RKO (cell line): ENCODE data around the gene AP4S1.
"Not testable (repeated sequence)": the region's sequence is repeated elsewhere in the genome, so short reads cannot be mapped to it uniquely, and the experiment has no call there.

Experiments
- DNase-seq: peaks from one replicate; pipeline ENCODE4 v3.0.0-alpha.2; 2016; ENCODE audit warnings: low spot score

AP4S1 gene

GRCh38 chr14:31043379-31043778, 17.9 kb downstream of the AP4S1 start:
- no peak for DNase-seq

- no peak for DNase-seq
These were observed 20.1 kb downstream of the AP4S1 start for GRCh38 chr14:31045501-31046080.

- DNase-seq = no peak
These were observed 22.1 kb downstream of the AP4S1 start for GRCh38 chr14:31047503-31047902.

- DNase-seq = no peak
These were observed 25.6 kb downstream of the AP4S1 start for GRCh38 chr14:31051023-31051422.

GRCh38 chr14:31051511-31051910, 26.1 kb downstream of the AP4S1 start:
- no peak for DNase-seq

- not testable (repeated sequence) for DNase-seq
These were observed 27.6 kb downstream of the AP4S1 start for GRCh38 chr14:31052905-31053586.

- no peak for DNase-seq
These were observed 31.6 kb downstream of the AP4S1 start for GRCh38 chr14:31057035-31057434.

DNA sequence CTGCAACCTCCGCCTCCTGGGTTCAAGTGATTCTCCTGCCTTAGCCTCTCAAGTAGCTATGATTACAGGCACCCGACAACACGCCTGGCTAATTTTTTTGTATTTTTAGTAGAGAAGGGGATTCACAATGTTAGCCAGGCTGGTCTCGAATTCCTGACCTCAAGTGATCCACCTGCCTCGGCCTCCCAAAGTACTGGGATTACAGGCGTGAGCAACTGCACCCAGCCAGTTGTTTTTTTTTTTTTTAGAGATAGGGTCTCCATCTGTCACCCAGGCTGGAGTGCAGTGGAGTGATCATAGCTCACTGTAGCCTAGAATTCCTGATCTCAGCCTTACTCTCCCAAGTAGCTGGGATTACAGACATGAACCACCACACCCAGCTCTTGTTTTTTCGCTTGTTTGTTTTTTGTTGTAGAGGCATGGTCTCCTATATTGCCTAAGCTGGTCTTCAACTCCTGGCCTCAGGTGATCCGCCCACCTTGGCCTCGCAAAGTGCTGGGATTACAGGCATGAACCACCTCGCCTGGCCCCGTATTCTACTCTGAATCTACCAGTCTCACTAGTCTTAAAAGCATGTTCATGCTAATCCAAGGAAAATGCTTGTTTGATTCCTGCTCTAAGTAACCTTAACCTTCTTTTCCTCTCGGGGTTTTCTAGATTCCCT, 32.4 kb downstream of the AP4S1 start:
- no peak for DNase-seq

GRCh38 chr14:31059152-31059924, 33.9 kb downstream of the AP4S1 start:
- no peak for DNase-seq

DNA sequence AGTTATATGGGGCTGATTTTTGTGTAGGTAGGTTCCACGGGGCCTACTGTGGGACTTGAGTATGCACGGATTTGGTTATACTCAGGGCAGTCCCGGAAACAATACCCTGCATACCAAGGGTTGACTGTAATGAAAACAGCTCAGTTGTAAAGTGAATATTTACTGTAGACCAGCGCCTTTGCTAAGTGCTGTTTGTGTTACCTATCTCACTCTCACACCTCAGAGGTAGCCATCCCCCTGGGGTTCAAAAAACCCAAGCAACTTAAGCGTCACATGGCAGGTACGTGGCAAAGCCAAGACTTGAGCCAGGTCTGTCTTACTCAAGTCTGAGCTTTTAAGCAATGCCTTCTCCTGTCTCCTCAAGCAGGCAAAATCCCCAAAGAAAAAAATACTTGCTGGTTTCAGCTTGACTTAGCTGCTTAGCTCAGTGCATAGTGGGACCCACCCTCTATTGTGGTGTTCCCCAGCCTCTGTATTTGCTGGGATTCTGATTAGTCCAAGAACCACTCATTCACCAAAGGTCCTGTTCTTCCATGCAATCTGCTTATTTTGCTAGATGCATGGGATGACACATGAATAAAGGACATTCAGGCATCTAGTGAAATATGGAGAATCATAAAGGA, 34.9 kb downstream of the AP4S1 start:
- no peak for DNase-seq

DNA sequence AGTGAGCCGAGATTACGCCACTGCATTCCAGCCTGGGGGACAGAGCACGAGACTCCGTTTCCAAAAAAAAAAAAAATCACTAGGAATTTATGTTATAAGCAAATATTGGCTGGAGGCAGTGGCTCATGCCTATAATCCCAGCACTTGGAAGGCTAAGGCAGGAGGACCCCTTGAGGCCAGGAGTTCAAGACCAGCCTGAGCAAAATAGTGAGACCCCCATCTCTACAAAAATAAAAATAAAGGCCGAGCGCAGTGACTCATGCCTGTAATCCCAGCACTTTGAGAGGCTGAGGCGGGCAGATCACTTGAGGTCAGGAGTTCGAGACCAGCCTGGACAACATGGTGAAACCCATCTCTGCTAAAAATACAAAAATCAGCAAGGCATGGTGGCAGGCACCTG, 37.5 kb downstream of the AP4S1 start:
- not testable (repeated sequence) for DNase-seq

GRCh38 chr14:31068235-31068634, 42.8 kb downstream of the AP4S1 start:
- no peak for DNase-seq

DNA sequence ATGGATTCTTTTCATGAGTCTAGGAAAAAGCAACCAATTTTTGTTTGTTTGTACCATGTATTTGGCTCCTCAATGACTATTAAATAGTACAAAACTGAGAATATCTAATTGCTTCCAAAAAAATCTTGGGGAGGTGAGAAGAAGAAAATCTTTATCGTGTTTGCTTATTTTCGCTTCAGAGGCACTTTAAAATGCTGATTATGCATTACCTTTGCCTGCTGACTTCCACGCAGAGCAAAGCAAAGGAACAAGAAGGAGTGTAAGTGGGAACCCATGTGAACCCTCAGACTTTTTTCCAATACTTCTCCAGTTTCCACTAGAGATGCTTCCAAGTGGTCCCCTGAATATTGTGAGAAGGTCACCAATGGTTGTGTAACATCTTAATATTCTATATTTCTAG, 43.9 kb downstream of the AP4S1 start:
- DNase-seq = no peak

DNA sequence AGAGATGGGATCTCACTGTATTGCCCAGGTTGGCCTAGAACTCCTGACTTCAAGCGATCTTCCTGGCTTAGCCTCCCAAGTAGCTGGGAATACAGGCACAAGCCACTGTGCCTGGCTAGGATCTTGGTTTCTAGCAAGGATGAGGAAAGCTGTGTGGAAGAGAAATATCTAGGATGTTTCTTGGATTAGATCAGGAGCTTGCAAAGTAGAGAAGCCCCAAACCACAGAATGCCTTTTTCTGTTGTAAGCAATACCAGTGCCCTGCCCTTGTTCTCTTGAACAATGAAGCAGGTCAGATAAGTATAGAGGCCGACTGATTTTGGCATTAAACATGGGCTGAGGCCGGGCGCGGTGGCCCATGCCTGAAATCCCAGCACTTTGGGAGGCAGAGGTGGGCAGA, 45.0 kb downstream of the AP4S1 start:
- no peak for DNase-seq

- DNase-seq = no peak
These were observed 45.7 kb downstream of the AP4S1 start for GRCh38 chr14:31071151-31071550.

DNA sequence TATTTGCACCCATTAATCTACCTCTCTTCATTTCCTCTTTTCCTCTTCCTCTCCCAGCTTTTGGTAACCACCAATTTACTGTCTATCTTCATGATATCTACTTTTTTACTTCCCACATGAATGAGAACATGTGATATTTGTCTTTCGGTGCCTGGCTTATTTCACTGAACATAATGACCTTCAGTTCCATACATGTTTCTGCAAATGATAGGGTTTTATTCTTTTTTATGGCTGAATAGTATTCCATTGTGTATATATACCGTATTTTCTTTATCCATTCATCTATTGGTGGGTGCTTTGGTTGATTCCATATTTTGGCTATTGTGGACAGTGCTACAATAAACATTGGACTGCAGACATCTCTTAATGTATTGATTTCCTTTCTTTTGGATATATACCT, 49.7 kb downstream of the AP4S1 start:
- no peak for DNase-seq

DNA sequence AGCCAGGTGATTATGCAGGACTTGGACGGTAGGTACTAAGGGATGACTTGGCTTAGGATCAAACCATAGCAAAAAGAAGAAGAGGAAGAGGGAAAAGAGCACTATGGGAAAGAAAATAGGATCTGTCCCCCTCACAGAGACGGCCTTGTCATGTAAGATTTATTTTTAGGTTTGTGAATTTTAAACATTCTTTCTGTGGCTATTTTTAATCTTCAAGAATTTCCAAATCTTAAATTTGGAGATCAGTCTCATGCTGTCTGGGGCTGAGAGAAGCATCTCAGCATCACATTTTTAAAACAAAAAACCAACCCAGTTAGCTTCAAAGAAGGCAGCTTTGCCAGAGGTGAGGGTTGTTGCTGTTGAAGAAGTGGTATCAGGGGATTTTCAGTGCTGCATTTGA, 53.3 kb downstream of the AP4S1 start:
- no peak for DNase-seq

DNA sequence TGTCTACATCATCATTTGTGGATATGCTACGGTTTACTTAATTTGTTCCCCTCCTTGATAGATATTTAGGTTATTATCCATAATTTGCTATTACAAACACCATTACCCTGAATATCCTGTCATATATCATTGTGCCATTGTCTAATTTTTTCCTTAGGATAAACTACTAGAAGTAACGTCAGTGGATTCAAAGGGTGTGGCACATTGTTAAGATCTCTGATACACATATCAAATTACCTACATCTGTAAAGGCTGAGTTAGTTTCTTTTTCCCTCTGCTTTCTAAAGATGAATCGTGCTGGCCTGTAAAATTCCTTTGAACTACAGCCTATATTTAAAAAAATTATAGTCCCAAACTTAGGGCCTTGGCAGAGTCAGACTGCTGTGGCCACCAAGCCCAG, 54.6 kb downstream of the AP4S1 start:
- no peak for DNase-seq

- no peak for DNase-seq
These were observed 55.0 kb downstream of the AP4S1 start for GRCh38 chr14:31080484-31080883.

DNA sequence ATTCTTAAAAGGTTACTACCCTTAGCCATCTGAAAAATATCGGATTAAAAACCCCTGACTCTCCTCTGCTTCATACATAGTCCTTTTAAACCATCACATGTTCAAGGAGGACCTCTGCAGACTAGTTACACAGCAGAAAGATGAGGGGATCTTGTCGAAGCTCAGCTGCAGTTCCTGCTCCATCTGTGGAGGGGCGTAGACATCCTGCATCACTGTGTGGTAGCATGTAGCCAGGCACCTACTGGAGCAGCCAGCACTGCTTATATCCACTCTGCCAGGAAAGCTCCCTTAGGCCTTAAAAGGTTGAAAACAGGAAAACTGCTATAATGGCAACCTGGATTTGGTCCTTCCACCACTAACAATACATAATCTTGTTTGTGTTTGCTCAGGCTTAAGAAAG, 58.3 kb downstream of the AP4S1 start:
- DNase-seq = no peak

GRCh38 chr14:31084385-31084784, 58.9 kb downstream of the AP4S1 start:
- no peak for DNase-seq

- no peak for DNase-seq
These were observed 59.6 kb downstream of the AP4S1 start for GRCh38 chr14:31085027-31085426.
